ENCODE results near the gene RPL32.
"Not testable (repeated sequence)": the region's sequence is repeated elsewhere in the genome, so short reads cannot be mapped to it uniquely, and the experiment has no call there.

Gene RPL32

GRCh38 chr3:12841149-12841969 lies at the start of gene RPL32:
Gene RPL32, minus strand, starts transcription at chr3:12841565. Its CDS starts 1,328 bp downstream, at chr3:12840237.
- peak; percentile 87 for DNase-seq (ENCODE audit: low spot score)

GRCh38 chr3:12890610-12891390 lies 49.4 kb upstream of the RPL32 start:
- no peak for DNase-seq (ENCODE audit: low spot score)

- no peak for DNase-seq (ENCODE audit: low spot score)
Measured at GRCh38 chr3:12886736-12887135, 45.4 kb upstream of the RPL32 start.

- no peak for DNase-seq (ENCODE audit: low spot score)
Measured at GRCh38 chr3:12886106-12886679, 44.8 kb upstream of the RPL32 start.

- DNase-seq (ENCODE audit: low spot score), result no peak
Measured at GRCh38 chr3:12885583-12885930, 44.2 kb upstream of the RPL32 start.

GRCh38 chr3:12884790-12885582 lies 43.6 kb upstream of the RPL32 start:
- DNase-seq (ENCODE audit: low spot score), result no peak

GRCh38 chr3:12884186-12884680 lies 42.9 kb upstream of the RPL32 start:
- DNase-seq (ENCODE audit: low spot score), result no peak

GRCh38 chr3:12882336-12883310 lies 41.3 kb upstream of the RPL32 start:
- no peak for DNase-seq (ENCODE audit: low spot score)

- not testable (repeated sequence) for DNase-seq (ENCODE audit: low spot score)
Measured at GRCh38 chr3:12881858-12882257, 40.5 kb upstream of the RPL32 start.

- DNase-seq (ENCODE audit: low spot score), result no peak
Measured at GRCh38 chr3:12879191-12879815, 37.9 kb upstream of the RPL32 start.

GRCh38 chr3:12878758-12879157 lies 37.4 kb upstream of the RPL32 start:
- not testable (repeated sequence) for DNase-seq (ENCODE audit: low spot score)

GRCh38 chr3:12878141-12878574 lies 36.8 kb upstream of the RPL32 start:
- no peak for DNase-seq (ENCODE audit: low spot score)

- DNase-seq (ENCODE audit: low spot score), result no peak
Measured at GRCh38 chr3:12877040-12877439, 35.7 kb upstream of the RPL32 start.

- DNase-seq (ENCODE audit: low spot score), result no peak
Measured at GRCh38 chr3:12875857-12876836, 34.8 kb upstream of the RPL32 start.

GRCh38 chr3:12871404-12871983 lies 30.1 kb upstream of the RPL32 start:
- no peak for DNase-seq (ENCODE audit: low spot score)

- DNase-seq (ENCODE audit: low spot score), result no peak
Measured at GRCh38 chr3:12870942-12871341, 29.6 kb upstream of the RPL32 start.

- DNase-seq (ENCODE audit: low spot score), result no peak
Measured at GRCh38 chr3:12869035-12869621, 27.8 kb upstream of the RPL32 start.
